SH-SY5Y (cell line): ENCODE measurements around the gene MORN4.

ENCODE experiments used
- GATA2 ChIP-seq: IDR thresholded peaks from 2 replicates; pipeline ENCODE4 v1.6.1; 2011; ENCODE audit warnings: mild to moderate bottlenecking, low read depth, low read length
- GATA3 ChIP-seq: IDR thresholded peaks from 2 replicates; pipeline ENCODE4 v1.6.1; 2011; ENCODE audit warnings: low read depth, mild to moderate bottlenecking, low read length, moderate library complexity

GRCh38 chr10:97571622-97572021 lies 61.7 kb downstream of the MORN4 start:
- TF ChIP-seq GATA3 (no peak), GATA2 (no peak)
